ENCODE measurements around the gene FBXO33.

The FBXO33 gene

GRCh38 chr14:39432179-39432618 lies at the start of gene FBXO33:
FBXO33 (minus strand) TSS chr14:39432433; CDS start chr14:39432162, 271 bp downstream.
- Histone ChIP-seq H4K20me1 (ENCODE audit: insufficient read depth, low read length) (no peaks in the 10 kb centered on the region), H3K36me3 (replicated peaks; ENCODE audit: insufficient read depth, low read length) (no peaks in the 10 kb centered on the region), H2AFZ (ENCODE audit: low read length) (peak within 1 kb of the TSS; percentile 58; the same call in 1 of the 2 replicates), H3K4me3 (ENCODE audit: low read length) (peak within 1 kb of the TSS; percentile 89), H3K4me1 (ENCODE audit: low read length) (0 out of 2 replicates have a peak, but pooled peaks cover 3% of the 10 kb centered on the region), H3K9ac (ENCODE audit: low read length) (peak within 1 kb of the TSS; percentile 96), H3K79me2 (ENCODE audit: low read length) (peaks cover 46% of the 10 kb centered on the region), H3K27ac (ENCODE audit: low read length) (peak within 1 kb of the TSS; percentile 99), H3K4me2 (ENCODE audit: low read depth, low read length) (peak within 1 kb of the TSS; percentile 70), H3K27me3 (replicated peaks; ENCODE audit: insufficient read depth, low read length) (no peaks in the 10 kb centered on the region), H3F3A (ENCODE audit: insufficient read depth, low read length) (no peaks in the 10 kb centered on the region; the same call in 1 of the 2 replicates), H3K9me2 (replicated peaks; ENCODE audit: insufficient read depth, low read length) (no peaks in the 10 kb centered on the region), H3K9me3 (replicated peaks; ENCODE audit: insufficient read depth, low read length) (no peaks in the 10 kb centered on the region)
- peak; percentile 83 for DNase-seq
- TF ChIP-seq EZH2phosphoT487 (IDR thresholded peaks at IDR 0.05; ENCODE audit: low read length) (no peak), CTCF (IDR thresholded peaks at IDR 0.05; ENCODE audit: low read length) (no peak), EZH2 (optimal IDR thresholded peaks at IDR 0.05; ENCODE audit: low read depth, low read length) (no peak)

GRCh38 chr14:39474416-39474911 lies 42.2 kb upstream of the FBXO33 start:
- Histone ChIP-seq H3K27ac (ENCODE audit: low read length) (no peak overlapping the region), H2AFZ (ENCODE audit: low read length) (no peak overlapping the region), H3K4me3 (ENCODE audit: low read length) (no peak overlapping the region), H3K27me3 (replicated peaks; ENCODE audit: insufficient read depth, low read length) (no peaks in the 10 kb centered on the region), H3K9me2 (replicated peaks; ENCODE audit: insufficient read depth, low read length) (no peaks in the 10 kb centered on the region), H3K9me3 (replicated peaks; ENCODE audit: insufficient read depth, low read length) (no peaks in the 10 kb centered on the region), H3K9ac (ENCODE audit: low read length) (no peak overlapping the region), H3K4me1 (ENCODE audit: low read length) (no peaks in the 10 kb centered on the region), H3F3A (ENCODE audit: insufficient read depth, low read length) (0 out of 2 replicates have a peak, but pooled peaks cover 4% of the 10 kb centered on the region), H3K36me3 (replicated peaks; ENCODE audit: insufficient read depth, low read length) (no peaks in the 10 kb centered on the region), H4K20me1 (ENCODE audit: insufficient read depth, low read length) (no peaks in the 10 kb centered on the region), H3K79me2 (ENCODE audit: low read length) (no peaks in the 10 kb centered on the region), H3K4me2 (ENCODE audit: low read depth, low read length) (no peak overlapping the region)
- no peak for TF ChIP-seq EZH2phosphoT487 (IDR thresholded peaks at IDR 0.05; ENCODE audit: low read length)
- TF ChIP-seq EZH2 (optimal IDR thresholded peaks at IDR 0.05; ENCODE audit: low read depth, low read length): no peak
- TF ChIP-seq CTCF (IDR thresholded peaks at IDR 0.05; ENCODE audit: low read length): no peak
- peak; percentile 37 for DNase-seq

- Histone ChIP-seq H3K9me3 (replicated peaks; ENCODE audit: insufficient read depth, low read length) (no peaks in the 10 kb centered on the region), H3K27ac (ENCODE audit: low read length) (no peak overlapping the region), H3K79me2 (ENCODE audit: low read length) (no peaks in the 10 kb centered on the region), H3K9ac (ENCODE audit: low read length) (no peak overlapping the region), H3K4me1 (ENCODE audit: low read length) (no peaks in the 10 kb centered on the region), H3K9me2 (replicated peaks; ENCODE audit: insufficient read depth, low read length) (no peaks in the 10 kb centered on the region), H3K36me3 (replicated peaks; ENCODE audit: insufficient read depth, low read length) (no peaks in the 10 kb centered on the region), H3K27me3 (replicated peaks; ENCODE audit: insufficient read depth, low read length) (no peaks in the 10 kb centered on the region), H3K4me2 (ENCODE audit: low read depth, low read length) (no peak overlapping the region), H2AFZ (ENCODE audit: low read length) (no peak overlapping the region), H3K4me3 (ENCODE audit: low read length) (no peak overlapping the region), H3F3A (ENCODE audit: insufficient read depth, low read length) (0 out of 2 replicates have a peak, but pooled peaks cover 4% of the 10 kb centered on the region), H4K20me1 (ENCODE audit: insufficient read depth, low read length) (no peaks in the 10 kb centered on the region)
- TF ChIP-seq EZH2phosphoT487 (IDR thresholded peaks at IDR 0.05; ENCODE audit: low read length) (no peak), CTCF (IDR thresholded peaks at IDR 0.05; ENCODE audit: low read length) (no peak), EZH2 (optimal IDR thresholded peaks at IDR 0.05; ENCODE audit: low read depth, low read length) (no peak)
- no peak for DNase-seq
Observed at GRCh38 chr14:39472078-39472477, 39.8 kb upstream of the FBXO33 start.

All from MM.1S (cell line).